Measurements from ENCODE around the gene EGLN3.

The EGLN3 gene

GRCh38 chr14:33901426-33902155, 49.3 kb downstream of the EGLN3 start:
- CTCF ChIA-PET: no interaction called here

DNA sequence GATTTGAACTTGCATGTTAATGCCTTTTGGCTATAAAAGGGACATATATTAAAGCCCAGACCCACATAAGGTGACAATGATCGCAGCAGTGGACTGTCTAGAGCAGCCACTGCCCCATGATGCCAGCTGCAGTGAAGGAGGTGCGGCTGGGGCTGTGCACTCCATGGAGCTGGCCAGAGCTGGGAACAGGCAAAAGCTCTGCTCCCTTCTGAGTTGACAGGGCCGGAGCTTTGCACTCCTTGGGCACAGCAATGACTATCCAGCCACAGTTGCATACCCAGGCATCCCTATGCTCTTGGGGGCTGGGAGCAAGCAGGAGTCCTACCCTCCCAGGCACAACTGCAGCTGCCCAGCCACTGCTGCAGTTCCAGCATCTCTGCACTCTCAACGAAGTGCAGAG, 50.2 kb downstream of the EGLN3 start:
- H3K4me3 Mint-ChIP-seq: no peak overlapping the region
- H3K27me3 Mint-ChIP-seq: peaks cover 22% of the 10 kb centered on the region
- DNase-seq: no peak
- H3K9me3 Mint-ChIP-seq: no peaks in the 10 kb centered on the region
- CTCF ChIA-PET: no interaction called here
- H3K4me1 Mint-ChIP-seq: peaks cover 4% of the 10 kb centered on the region
- no peaks in the 10 kb centered on the region for H3K36me3 Mint-ChIP-seq
- no peak overlapping the region for H3K27ac Mint-ChIP-seq

More at GRCh38 chr14:33901426-33902155, 49.3 kb downstream of the EGLN3 start:
- H3K4me3 Mint-ChIP-seq: no peak overlapping the region
- no peaks in the 10 kb centered on the region for H3K9me3 Mint-ChIP-seq
- H3K4me1 Mint-ChIP-seq: peaks cover 4% of the 10 kb centered on the region
- H3K27ac Mint-ChIP-seq: no peak overlapping the region
- no peak for DNase-seq
- H3K36me3 Mint-ChIP-seq: no peaks in the 10 kb centered on the region
- peaks cover 23% of the 10 kb centered on the region for H3K27me3 Mint-ChIP-seq

GRCh38 chr14:33899723-33900341, 51.0 kb downstream of the EGLN3 start:
- Mint-ChIP-seq H3K27ac (no peak overlapping the region), H3K27me3 (peaks cover 17% of the 10 kb centered on the region), H3K9me3 (no peaks in the 10 kb centered on the region), H3K4me3 (no peak overlapping the region), H3K4me1 (peaks cover 4% of the 10 kb centered on the region), H3K36me3 (no peaks in the 10 kb centered on the region)
- no peak for DNase-seq
- CTCF ChIA-PET: no interaction called here

GRCh38 chr14:33897878-33898535, 52.9 kb downstream of the EGLN3 start:
- no peaks in the 10 kb centered on the region for H3K36me3 Mint-ChIP-seq
- CTCF ChIA-PET: no interaction called here
- peaks cover 1% of the 10 kb centered on the region for H3K9me3 Mint-ChIP-seq
- H3K4me3 Mint-ChIP-seq: no peak overlapping the region
- no peak for DNase-seq
- peaks cover under 1% of the 10 kb centered on the region for H3K4me1 Mint-ChIP-seq
- H3K27ac Mint-ChIP-seq: no peak overlapping the region
- peaks cover 17% of the 10 kb centered on the region for H3K27me3 Mint-ChIP-seq

DNA sequence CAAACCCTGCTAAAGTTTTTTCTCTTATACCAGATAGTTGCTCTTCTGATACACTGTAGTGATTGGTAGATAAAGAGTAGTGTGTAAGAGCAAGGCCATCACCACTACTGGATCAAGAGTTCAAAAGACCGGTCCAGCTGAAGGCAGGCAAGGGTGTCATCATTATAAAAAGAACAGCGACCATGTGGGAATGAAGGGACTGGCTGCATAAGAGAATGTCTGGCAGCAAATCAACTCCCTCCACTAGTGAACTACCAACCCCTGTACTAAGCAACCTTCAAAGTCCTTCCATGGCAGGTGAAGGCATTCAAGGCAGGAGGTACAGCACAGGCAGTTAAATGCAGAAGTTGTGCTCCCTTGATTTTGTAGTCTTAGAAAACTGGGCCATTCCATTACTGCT, 53.5 kb downstream of the EGLN3 start:
- peaks cover under 1% of the 10 kb centered on the region for H3K4me1 Mint-ChIP-seq
- DNase-seq: no peak
- H3K4me3 Mint-ChIP-seq: no peak overlapping the region
- peaks cover 15% of the 10 kb centered on the region for H3K27me3 Mint-ChIP-seq
- H3K36me3 Mint-ChIP-seq: no peaks in the 10 kb centered on the region
- H3K9me3 Mint-ChIP-seq: peaks cover 3% of the 10 kb centered on the region
- H3K27ac Mint-ChIP-seq: no peak overlapping the region
- CTCF ChIA-PET: no interaction called here

DNA sequence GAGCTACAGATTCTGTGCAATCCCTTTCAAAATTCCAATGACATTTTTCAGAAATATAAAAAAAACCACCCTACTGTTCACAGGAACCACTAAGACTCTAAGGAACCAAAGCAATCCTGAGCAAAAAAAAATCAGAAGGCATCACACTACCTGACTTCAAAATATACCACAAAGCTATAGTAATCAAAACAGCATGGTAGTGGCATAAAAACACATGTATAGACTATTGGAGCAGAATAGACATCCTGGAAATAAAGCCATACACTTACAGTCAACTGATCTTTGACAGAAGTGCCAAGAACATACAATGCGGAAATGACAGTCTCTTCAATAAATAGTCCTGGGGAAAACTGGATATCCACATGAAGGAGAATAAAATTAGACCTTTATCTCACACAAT, 56.5 kb downstream of the EGLN3 start:
- CTCF ChIA-PET: no interaction called here
- peaks cover 5% of the 10 kb centered on the region for H3K27me3 Mint-ChIP-seq
- H3K4me3 Mint-ChIP-seq: no peak overlapping the region
- H3K4me1 Mint-ChIP-seq: peaks cover 14% of the 10 kb centered on the region
- H3K9me3 Mint-ChIP-seq: peaks cover 12% of the 10 kb centered on the region
- DNase-seq: no peak
- no peak overlapping the region for H3K27ac Mint-ChIP-seq
- H3K36me3 Mint-ChIP-seq: peaks cover 3% of the 10 kb centered on the region

DNA sequence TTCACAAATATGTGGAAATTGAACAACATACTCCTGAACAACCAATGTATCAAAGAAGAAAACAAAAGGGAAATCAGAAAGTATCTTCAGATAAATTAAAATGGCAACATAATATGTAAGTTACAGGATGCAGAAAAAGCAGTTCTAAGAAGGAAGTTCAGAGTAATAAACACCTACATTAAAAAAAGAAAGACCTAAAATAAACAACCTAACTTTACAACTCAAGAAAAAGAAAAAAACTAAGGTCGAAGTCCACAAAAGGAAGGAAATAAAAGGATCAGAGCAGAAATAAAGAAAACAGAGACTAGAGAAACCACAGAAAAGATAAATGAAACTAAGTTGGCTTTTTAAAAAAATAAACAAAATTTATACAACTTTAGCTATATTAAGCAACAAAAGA, 59.2 kb downstream of the EGLN3 start:
- H3K27ac Mint-ChIP-seq: no peak overlapping the region
- H3K9me3 Mint-ChIP-seq: peaks cover 19% of the 10 kb centered on the region
- H3K4me3 Mint-ChIP-seq: no peak overlapping the region
- DNase-seq: no peak
- H3K36me3 Mint-ChIP-seq: peaks cover 4% of the 10 kb centered on the region
- CTCF ChIA-PET: interaction anchor here (0.7 kb wide), 1 partner anchor 173 kb away, joined by 3 read pairs; no protein-coding TSS in a partner anchor
- H3K4me1 Mint-ChIP-seq: peaks cover 14% of the 10 kb centered on the region
- H3K27me3 Mint-ChIP-seq: peaks cover 4% of the 10 kb centered on the region

GRCh38 chr14:33884916-33885315, 66.0 kb downstream of the EGLN3 start:
- Mint-ChIP-seq H3K9me3 (peaks cover 18% of the 10 kb centered on the region), H3K27me3 (peaks cover 4% of the 10 kb centered on the region), H3K4me3 (no peak overlapping the region), H3K36me3 (peaks cover 4% of the 10 kb centered on the region), H3K27ac (no peak overlapping the region), H3K4me1 (no peaks in the 10 kb centered on the region)
- CTCF ChIA-PET: interaction anchor here (2.2 kb wide), 1 partner anchor 214 kb away, joined by 5 read pairs; no protein-coding TSS in a partner anchor
- no peak for DNase-seq

DNA sequence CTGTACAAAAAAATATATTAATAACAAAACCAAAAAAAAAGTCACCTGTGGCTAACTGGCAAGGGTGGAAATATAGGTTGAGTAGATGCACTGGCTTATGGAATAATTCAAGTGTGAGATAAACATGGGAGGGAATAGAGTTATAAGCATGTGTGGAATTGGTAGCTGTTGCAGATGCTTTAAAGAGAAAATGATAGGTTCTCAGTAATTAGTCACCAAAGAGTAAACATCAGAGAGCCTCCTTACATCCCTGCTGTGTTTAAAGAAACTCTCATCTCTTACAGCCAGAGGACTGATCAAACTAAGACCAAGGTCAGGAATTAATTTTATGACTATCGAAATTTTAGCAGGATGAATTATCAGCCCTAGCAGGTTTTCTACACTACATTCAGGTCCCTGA, 70.5 kb downstream of the EGLN3 start:
- Mint-ChIP-seq H3K27ac (no peak overlapping the region), H3K4me1 (peaks cover 2% of the 10 kb centered on the region), H3K36me3 (peaks cover 1% of the 10 kb centered on the region), H3K27me3 (no peaks in the 10 kb centered on the region), H3K4me3 (no peak overlapping the region), H3K9me3 (peaks cover 32% of the 10 kb centered on the region)
- DNase-seq: no peak
- CTCF ChIA-PET: no interaction called here

GRCh38 chr14:33879684-33880286, 71.1 kb downstream of the EGLN3 start:
- H3K4me3 Mint-ChIP-seq: no peak overlapping the region
- H3K27ac Mint-ChIP-seq: no peak overlapping the region
- DNase-seq: no peak
- no peaks in the 10 kb centered on the region for H3K27me3 Mint-ChIP-seq
- peaks cover 35% of the 10 kb centered on the region for H3K9me3 Mint-ChIP-seq
- H3K4me1 Mint-ChIP-seq: peaks cover 2% of the 10 kb centered on the region
- CTCF ChIA-PET: no interaction called here
- peaks cover 3% of the 10 kb centered on the region for H3K36me3 Mint-ChIP-seq

DNA sequence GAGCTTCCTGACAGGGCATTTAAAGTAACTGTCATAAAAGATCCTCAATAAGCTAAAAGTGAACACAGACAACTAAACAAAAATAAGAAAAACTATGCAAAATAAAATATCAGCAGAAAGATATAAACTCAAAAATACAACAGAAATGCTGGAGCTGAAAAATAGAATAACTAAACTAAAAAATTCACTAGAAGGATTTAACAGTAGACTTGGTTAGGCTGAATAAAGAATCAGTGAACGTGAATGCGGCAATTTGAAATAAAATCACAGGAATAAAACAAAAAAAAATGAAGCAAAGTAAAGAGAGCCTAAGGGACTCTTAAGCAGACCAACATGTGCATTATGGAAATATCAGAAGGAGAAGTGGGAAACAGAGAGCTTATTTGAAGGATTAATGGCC, 74.6 kb downstream of the EGLN3 start:
- Mint-ChIP-seq H3K4me3 (no peak overlapping the region), H3K27ac (no peak overlapping the region), H3K27me3 (peaks cover 3% of the 10 kb centered on the region), H3K4me1 (peaks cover 2% of the 10 kb centered on the region), H3K36me3 (peaks cover 3% of the 10 kb centered on the region), H3K9me3 (peaks cover 40% of the 10 kb centered on the region)
- no peak for DNase-seq
- CTCF ChIA-PET: no interaction called here

Data from activated naive CD4-positive, alpha-beta T cell treated with anti-CD3 and anti-CD28 coated beads, Interleukin-2, amount 10 ng/mL, durations not matched to agents 7 days and 5 days (primary cell).